Measurements from ENCODE around the gene DDX55. TPM values are rescaled to one million over a fixed set of nuclear protein-coding genes. Genes with fewer than 3 reads are reported as not detected.
A peak's percentile ranks its signal among the peaks of the same experiment; 100 is the strongest.
"Not testable (repeated sequence)": the region's sequence is repeated elsewhere in the genome, so short reads cannot be mapped to it uniquely, and the experiment has no call there.

DDX55 gene
- total RNA-seq, 1 donor from 2014 or later = 16.8 TPM

DNA sequence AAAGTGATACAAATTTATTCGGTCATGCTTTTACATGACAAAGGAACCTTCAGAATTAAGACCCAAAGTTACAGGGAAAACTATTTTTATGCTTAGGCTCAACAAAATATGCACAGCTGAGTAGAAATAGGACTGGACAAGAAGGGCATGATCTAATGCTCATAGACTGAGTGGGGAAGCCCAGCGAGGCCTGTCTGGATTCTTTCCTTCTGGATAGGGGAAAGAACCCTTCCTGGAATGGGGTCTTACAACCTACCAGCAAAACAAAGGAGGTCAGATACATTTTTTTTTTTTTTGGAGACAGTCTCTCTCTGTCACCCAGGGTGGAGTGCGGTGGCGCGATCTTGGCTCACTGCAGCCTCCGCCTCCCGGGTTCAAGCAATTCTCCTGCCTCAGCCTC, 2.2 kb upstream of the DDX55 start:
- Mint-ChIP-seq H3K9me3 (ENCODE audit: low read depth) (no peaks in the 10 kb centered on the region), H3K4me1 (ENCODE audit: low read depth) (peaks cover 34% of the 10 kb centered on the region), H3K27ac (ENCODE audit: unreplicated experiment) (no peak overlapping the region), H3K36me3 (ENCODE audit: low read depth) (peaks cover 14% of the 10 kb centered on the region), H3K27me3 (ENCODE audit: low read depth) (no peaks in the 10 kb centered on the region), H3K4me3 (ENCODE audit: unreplicated experiment) (peak overlapping the region; percentile 17)
- DNase-seq (ENCODE audit: low spot score) = no peak
- TF ChIP-seq, protein P1, sequence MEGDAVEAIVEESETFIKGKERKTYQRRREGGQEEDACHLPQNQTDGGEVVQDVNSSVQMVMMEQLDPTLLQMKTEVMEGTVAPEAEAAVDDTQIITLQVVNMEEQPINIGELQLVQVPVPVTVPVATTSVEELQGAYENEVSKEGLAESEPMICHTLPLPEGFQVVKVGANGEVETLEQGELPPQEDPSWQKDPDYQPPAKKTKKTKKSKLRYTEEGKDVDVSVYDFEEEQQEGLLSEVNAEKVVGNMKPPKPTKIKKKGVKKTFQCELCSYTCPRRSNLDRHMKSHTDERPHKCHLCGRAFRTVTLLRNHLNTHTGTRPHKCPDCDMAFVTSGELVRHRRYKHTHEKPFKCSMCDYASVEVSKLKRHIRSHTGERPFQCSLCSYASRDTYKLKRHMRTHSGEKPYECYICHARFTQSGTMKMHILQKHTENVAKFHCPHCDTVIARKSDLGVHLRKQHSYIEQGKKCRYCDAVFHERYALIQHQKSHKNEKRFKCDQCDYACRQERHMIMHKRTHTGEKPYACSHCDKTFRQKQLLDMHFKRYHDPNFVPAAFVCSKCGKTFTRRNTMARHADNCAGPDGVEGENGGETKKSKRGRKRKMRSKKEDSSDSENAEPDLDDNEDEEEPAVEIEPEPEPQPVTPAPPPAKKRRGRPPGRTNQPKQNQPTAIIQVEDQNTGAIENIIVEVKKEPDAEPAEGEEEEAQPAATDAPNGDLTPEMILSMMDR (IDR thresholded peaks at IDR 0.05) = no peak

GRCh38 chr12:123602651-123603195, 824 bp downstream of the DDX55 start:
- Mint-ChIP-seq H3K4me1 (ENCODE audit: low read depth) (peaks cover 28% of the 10 kb centered on the region), H3K36me3 (ENCODE audit: low read depth) (peaks cover 9% of the 10 kb centered on the region), H3K9me3 (ENCODE audit: low read depth) (no peaks in the 10 kb centered on the region), H3K27ac (ENCODE audit: unreplicated experiment) (peak overlapping the region; percentile 98), H3K4me3 (ENCODE audit: unreplicated experiment) (peak overlapping the region; percentile 97), H3K27me3 (ENCODE audit: low read depth) (no peaks in the 10 kb centered on the region)
- TF ChIP-seq, protein P1 (IDR thresholded peaks at IDR 0.05) = no peak
- DNase-seq (ENCODE audit: low spot score) = no peak

DNA sequence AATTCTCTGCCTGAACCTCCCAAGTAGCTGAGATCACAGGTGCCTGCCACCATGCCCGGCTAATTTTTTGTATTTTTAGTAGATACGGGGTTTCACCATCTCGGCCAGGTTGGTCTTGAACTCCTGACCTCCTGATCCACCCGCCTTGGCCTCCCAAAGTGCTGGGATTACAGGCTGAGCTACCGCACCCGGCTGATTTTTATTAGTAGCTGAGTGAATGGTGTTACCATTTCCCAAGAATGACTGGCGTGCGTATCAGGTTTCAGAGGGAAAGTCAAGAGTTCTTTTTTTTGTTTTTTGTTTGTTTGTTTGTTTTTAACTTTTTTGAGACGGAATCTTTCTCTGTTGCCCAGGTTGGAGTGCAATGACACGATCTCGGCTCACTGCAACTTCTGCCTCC, 1.6 kb downstream of the DDX55 start:
- not testable (repeated sequence) for H3K9me3 Mint-ChIP-seq (ENCODE audit: low read depth); H3K27ac Mint-ChIP-seq (ENCODE audit: unreplicated experiment); H3K27me3 Mint-ChIP-seq (ENCODE audit: low read depth); DNase-seq (ENCODE audit: low spot score)
- Mint-ChIP-seq H3K4me3 (ENCODE audit: unreplicated experiment) (peak overlapping the region; percentile 9), H3K36me3 (ENCODE audit: low read depth) (peaks cover 14% of the 10 kb centered on the region), H3K4me1 (ENCODE audit: low read depth) (peaks cover 28% of the 10 kb centered on the region)

DNA sequence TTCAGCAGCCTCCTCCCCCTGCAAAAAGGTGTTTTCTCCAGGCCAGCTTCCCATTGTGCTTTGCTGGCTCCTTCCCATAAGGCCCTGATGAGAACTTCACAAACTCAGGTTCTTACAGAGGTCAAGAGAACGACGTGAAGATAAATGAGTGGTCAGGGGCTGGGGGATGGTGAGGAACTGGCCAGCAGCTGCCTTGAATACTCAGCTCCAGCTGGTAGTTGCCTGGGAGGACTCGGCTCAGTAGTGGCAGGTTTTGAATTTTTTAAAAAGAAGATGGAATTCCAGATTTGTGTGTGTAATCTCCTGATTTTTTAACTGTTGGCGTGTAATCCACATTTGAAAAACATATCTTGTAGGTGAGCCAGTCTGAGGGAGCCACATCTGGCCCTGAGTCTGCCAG, 5.9 kb downstream of the DDX55 start:
- TF ChIP-seq, protein P1 (IDR thresholded peaks at IDR 0.05) = no peak
- Mint-ChIP-seq H3K36me3 (ENCODE audit: low read depth) (peaks cover 32% of the 10 kb centered on the region), H3K9me3 (ENCODE audit: low read depth) (no peaks in the 10 kb centered on the region), H3K27me3 (ENCODE audit: low read depth) (no peaks in the 10 kb centered on the region), H3K4me3 (ENCODE audit: unreplicated experiment) (no peak overlapping the region), H3K27ac (ENCODE audit: unreplicated experiment) (no peak overlapping the region), H3K4me1 (ENCODE audit: low read depth) (peaks cover 13% of the 10 kb centered on the region)
- DNase-seq (ENCODE audit: low spot score) = no peak

GRCh38 chr12:123608182-123608581, 6.3 kb downstream of the DDX55 start:
- peaks cover 9% of the 10 kb centered on the region for H3K4me1 Mint-ChIP-seq (ENCODE audit: low read depth)
- H3K27ac Mint-ChIP-seq (ENCODE audit: unreplicated experiment) = no peak overlapping the region
- no peaks in the 10 kb centered on the region for H3K27me3 Mint-ChIP-seq (ENCODE audit: low read depth)
- no peaks in the 10 kb centered on the region for H3K9me3 Mint-ChIP-seq (ENCODE audit: low read depth)
- no peak for DNase-seq (ENCODE audit: low spot score)
- H3K4me3 Mint-ChIP-seq (ENCODE audit: unreplicated experiment) = no peak overlapping the region
- TF ChIP-seq, protein P1 (IDR thresholded peaks at IDR 0.05) = no peak
- H3K36me3 Mint-ChIP-seq (ENCODE audit: low read depth) = peaks cover 34% of the 10 kb centered on the region

GRCh38 chr12:123614110-123614509, 12.2 kb downstream of the DDX55 start:
- no peaks in the 10 kb centered on the region for H3K9me3 Mint-ChIP-seq (ENCODE audit: low read depth)
- no peaks in the 10 kb centered on the region for H3K27me3 Mint-ChIP-seq (ENCODE audit: low read depth)
- no peak overlapping the region for H3K27ac Mint-ChIP-seq (ENCODE audit: unreplicated experiment)
- no peak for DNase-seq (ENCODE audit: low spot score)
- H3K36me3 Mint-ChIP-seq (ENCODE audit: low read depth) = peaks cover 36% of the 10 kb centered on the region
- TF ChIP-seq, protein P1 (IDR thresholded peaks at IDR 0.05) = no peak
- H3K4me3 Mint-ChIP-seq (ENCODE audit: unreplicated experiment) = no peak overlapping the region
- H3K4me1 Mint-ChIP-seq (ENCODE audit: low read depth) = peaks cover 8% of the 10 kb centered on the region
